GM19452 (cell line): Measurements from ENCODE around the gene GPATCH3.
"Not testable (repeated sequence)": the region's sequence is repeated elsewhere in the genome, so short reads cannot be mapped to it uniquely, and the experiment has no call there.

ENCODE experiments used
- ATAC-seq: cut with Tn5 transposase; IDR thresholded peaks from one replicate; pipeline ENCODE4 v1.9.1; 2021; ENCODE audit not compliant: unreplicated experiment

GPATCH3 gene

GRCh38 chr1:26874896-26875295 is 25.4 kb downstream of the GPATCH3 start:
- ATAC-seq, result no peak

- not testable (repeated sequence) for ATAC-seq
These were observed 27.2 kb downstream of the GPATCH3 start for GRCh38 chr1:26873097-26873496.

DNA sequence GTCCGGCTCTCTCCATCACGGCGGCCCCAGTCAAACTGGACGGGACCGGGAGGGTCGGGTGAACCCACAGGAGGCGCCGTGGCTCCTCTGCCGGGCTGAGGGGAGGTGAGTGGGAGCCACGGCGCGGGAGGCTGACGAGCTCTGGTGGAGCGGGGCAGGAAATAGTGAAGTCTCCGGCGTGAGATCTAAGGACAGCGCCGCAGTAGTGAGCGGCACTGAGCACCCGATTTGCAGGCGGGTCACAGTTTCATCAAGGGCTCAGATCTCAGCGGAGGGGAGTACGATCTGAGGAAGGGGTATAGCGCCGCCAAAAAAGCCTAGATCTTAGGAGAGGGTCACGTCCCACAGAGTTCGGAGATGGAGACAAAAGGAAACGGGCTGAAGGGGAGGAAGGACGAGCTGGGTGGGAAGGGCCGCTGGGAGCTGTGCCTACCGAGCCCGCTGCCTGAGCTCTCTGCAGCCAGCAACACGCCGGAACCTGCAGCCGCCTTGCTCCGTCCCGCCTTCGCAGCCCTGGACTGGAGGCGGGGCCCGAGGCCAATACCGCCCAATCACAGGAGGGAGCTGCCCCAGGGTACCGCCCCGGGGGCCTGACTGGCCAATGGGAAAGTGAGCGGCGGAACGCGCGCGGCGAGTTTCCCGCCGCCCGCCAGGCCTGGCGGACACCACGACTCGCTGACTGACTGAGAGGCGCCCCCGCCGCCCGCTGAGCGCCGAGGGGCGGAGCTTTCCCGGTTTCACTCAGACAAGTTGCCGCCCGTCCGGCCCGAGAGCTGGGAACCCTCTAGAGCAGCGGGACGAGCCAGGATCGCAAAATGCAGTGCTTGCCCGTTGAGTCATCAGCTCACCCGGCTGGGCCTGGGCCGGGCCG is 35.4 kb downstream of the GPATCH3 start:
- ATAC-seq, result peak; percentile 87

GRCh38 chr1:26863685-26864077 is 36.6 kb downstream of the GPATCH3 start:
- no peak for ATAC-seq

DNA sequence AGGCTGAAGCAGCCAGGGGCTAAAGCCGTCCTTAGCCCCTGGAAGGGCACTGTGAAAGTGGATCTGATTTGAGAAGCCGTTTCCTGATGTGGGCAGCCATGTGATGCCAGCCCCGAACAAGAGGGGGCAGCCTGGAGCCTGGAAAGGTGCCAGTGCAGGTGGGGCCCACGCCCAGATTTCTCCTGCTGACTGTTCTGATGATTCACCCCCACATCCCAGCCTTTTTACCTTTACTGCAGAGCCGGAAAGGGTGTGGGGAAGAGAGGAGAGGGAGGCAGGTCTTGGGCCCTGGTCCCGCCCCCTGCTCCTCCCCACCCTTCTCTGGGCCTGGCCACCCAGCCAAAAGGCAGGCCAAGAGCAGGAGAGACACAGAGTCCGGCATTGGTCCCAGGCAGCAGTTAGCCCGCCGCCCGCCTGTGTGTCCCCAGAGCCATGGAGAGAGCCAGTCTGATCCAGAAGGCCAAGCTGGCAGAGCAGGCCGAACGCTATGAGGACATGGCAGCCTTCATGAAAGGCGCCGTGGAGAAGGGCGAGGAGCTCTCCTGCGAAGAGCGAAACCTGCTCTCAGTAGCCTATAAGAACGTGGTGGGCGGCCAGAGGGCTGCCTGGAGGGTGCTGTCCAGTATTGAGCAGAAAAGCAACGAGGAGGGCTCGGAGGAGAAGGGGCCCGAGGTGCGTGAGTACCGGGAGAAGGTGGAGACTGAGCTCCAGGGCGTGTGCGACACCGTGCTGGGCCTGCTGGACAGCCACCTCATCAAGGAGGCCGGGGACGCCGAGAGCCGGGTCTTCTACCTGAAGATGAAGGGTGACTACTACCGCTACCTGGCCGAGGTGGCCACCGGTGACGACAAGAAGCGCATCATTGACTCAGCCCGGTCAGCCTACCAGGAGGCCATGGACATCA is 37.2 kb downstream of the GPATCH3 start, which contains the start of gene SFN:
TSS of gene SFN (plus strand) at position 369 of the 904 bp plus-strand sequence. CDS start at position 433, 64 bp downstream.
- ATAC-seq, result no peak

GRCh38 chr1:26861889-26862378 is 38.3 kb downstream of the GPATCH3 start:
- no peak for ATAC-seq

DNA sequence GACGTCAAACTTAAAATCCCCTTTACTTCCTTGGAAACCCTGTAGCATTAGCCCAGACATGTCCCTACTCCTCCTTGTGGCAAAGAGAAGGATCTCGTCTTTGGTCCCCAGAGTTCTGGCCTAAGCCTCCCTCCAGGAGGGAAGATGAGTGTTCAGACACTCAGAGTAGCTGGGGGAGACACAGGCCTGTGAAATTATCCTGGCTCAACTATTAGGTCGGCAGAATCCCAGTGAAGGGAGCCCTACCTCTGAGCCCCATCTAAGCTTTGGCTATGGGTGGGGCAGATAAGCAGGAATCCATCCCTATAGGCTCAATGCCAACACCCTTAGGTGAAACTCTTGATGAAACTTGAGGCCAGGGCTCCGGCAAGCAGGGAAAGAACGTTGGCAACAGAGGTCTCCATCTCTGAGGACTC is 39.0 kb downstream of the GPATCH3 start:
- no peak for ATAC-seq

GRCh38 chr1:26858891-26859640 is 41.2 kb downstream of the GPATCH3 start:
- no peak for ATAC-seq

DNA sequence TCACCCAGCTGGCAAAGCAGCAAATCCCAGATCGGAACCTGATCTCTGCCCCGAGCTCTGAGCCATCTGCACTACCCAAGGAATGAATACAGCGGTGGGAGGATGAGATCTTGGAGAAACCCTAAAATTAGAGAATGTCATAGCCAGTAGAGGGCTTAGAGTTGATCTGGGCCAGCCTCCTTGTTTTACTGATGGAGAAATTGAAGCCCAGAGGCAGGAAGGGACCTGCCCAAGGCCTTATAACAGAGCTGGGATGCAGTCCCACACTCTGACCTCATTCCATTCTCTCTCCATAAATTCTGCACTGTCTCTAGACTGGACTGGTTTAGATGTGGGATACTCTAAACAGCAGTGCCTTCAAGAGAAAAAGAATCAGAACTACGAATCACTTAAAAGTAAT is 42.1 kb downstream of the GPATCH3 start:
- ATAC-seq, result no peak

- ATAC-seq, result no peak
These were observed 42.7 kb downstream of the GPATCH3 start for GRCh38 chr1:26857473-26858060.

- no peak for ATAC-seq
These were observed 43.4 kb downstream of the GPATCH3 start for GRCh38 chr1:26856604-26857469.

GRCh38 chr1:26856181-26856580 is 44.1 kb downstream of the GPATCH3 start:
- no peak for ATAC-seq

DNA sequence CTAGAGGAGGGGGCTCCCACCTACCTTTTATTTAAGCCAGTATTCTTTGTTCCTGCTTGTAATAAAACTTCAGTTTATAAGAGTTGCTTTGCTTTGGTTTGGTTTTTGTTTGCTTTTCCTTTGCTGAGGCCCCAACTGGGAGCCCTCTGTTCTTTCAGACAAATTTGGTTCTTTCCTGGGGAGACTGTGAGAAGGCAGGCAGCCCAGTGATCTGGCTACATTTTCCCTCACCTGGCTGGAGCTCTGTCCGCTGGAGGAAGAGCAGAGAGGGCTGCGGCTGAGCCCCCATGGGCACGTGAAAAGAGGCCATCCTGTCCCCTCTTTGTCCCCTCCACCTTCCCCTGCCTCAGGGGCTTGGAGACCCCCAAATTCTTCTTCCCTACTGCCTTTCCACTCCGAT is 44.6 kb downstream of the GPATCH3 start:
- no peak for ATAC-seq

- ATAC-seq, result no peak
These were observed 45.4 kb downstream of the GPATCH3 start for GRCh38 chr1:26854906-26855305.

DNA sequence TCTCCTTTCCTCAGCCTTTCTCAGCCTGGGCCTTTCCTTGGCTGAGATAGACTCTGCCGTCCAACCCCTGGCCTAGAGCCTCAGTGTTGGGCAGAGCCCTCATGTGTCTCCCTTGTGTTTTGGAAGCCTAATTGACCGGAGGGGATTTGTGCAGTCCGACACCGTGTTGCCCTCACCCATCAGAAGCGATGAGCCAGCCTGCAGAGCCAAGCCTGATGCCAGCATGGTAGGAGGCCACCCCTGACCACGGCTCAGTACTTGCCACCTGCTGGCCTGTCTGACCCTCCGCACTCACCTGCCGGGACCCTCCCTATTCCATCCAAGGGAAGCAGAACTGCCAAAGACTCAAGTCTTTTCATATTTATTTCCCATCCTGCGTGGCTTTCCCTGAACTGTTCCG is 46.7 kb downstream of the GPATCH3 start:
- ATAC-seq, result no peak

DNA sequence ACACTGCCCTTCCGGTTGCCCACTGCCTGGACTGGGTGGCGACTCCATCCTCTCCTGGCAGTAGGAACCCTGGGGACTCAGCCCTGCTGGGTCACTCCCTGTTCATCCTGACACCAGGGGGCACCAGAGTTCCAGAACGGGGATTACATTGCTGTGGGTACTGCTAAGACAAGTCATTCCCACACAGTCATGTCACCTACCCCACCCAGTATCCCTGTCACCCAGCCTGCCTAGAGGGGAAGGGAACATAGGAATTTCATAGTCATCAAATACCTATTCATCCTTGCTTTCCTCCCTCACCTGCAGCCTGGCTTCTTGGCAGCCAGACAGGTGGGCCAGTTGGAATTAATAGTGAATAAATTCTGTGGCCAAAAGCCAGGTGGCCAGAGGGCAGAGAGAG is 47.1 kb downstream of the GPATCH3 start:
- ATAC-seq, result no peak

GRCh38 chr1:26852701-26853100 is 47.6 kb downstream of the GPATCH3 start:
- no peak for ATAC-seq

GRCh38 chr1:26851106-26851684 is 49.1 kb downstream of the GPATCH3 start:
- ATAC-seq, result no peak
